CD14-positive monocyte (primary cell): ENCODE data around the gene NUP54. TPM values are rescaled to one million over a fixed set of nuclear protein-coding genes. Genes with fewer than 3 reads are reported as not detected.

Experiments used
- DNase-seq, 3 donors: peaks; one replicate each; pipeline ENCODE4 v3.0.0-alpha.2; 2011 to 2022
- H2AFZ ChIP-seq: 2 replicates; pipeline ENCODE4 v1.6.0; 2012; ENCODE audit warnings: mild to moderate bottlenecking, low read depth, low read length, inconsistent platforms; ENCODE audit not compliant: insufficient read depth, poor library complexity, severe bottlenecking
- H3K27ac ChIP-seq, 2 donors: 1 replicate in 1 of 2; 2 replicates in 1 of 2; pipeline ENCODE4 v1.5.1; 2012 to 2013; ENCODE audit warnings: low read length in 2 of 2, control low read depth in 1 of 2, inconsistent platforms in 1 of 2, low read depth in 1 of 2, mild to moderate bottlenecking in 1 of 2
- H3K27me3 ChIP-seq, 2 donors: one replicate each; pipeline versions ENCODE4 v1.6.0 to v1.6.1; 2011 to 2013; ENCODE audit warnings: low read length in 2 of 2; ENCODE audit not compliant: control insufficient read depth in 2 of 2, insufficient read depth in 2 of 2
- H3K36me3 ChIP-seq, 2 donors: replicated peaks in 1 of 2; 1 replicate in 1 of 2; 2 replicates in 1 of 2; pipeline versions ENCODE4 v1.5.1 to v1.6.1; 2012 to 2013; ENCODE audit warnings: low read length in 2 of 2, control low read depth in 1 of 2, inconsistent platforms in 1 of 2, mild to moderate bottlenecking in 1 of 2; ENCODE audit not compliant: insufficient read depth in 2 of 2, control insufficient read depth in 1 of 2
- H3K4me1 ChIP-seq, 2 donors: 1 replicate in 1 of 2; 2 replicates in 1 of 2; pipeline versions ENCODE4 v1.5.1 to v1.6.1; 2012 to 2013; ENCODE audit warnings: low read length in 2 of 2, control low read depth in 1 of 2, inconsistent platforms in 1 of 2, mild to moderate bottlenecking in 1 of 2, moderate library complexity in 1 of 2; ENCODE audit not compliant: insufficient read depth in 2 of 2, control insufficient read depth in 1 of 2
- H3K4me2 ChIP-seq: replicated peaks from 2 replicates; pipeline ENCODE3; 2012; ENCODE audit warnings: low read length, moderate library complexity, mild to moderate bottlenecking; ENCODE audit not compliant: poor library complexity, severe bottlenecking; ENCODE audit errors: extremely low read depth
- H3K4me3 ChIP-seq, 3 experiments: fragments of 200-600 bp in 1 of 3; sonication (generic) in 1 of 3; replicated peaks in 1 of 3; 1 replicate in 2 of 3; 2 replicates in 1 of 3; pipeline ENCODE4 v1.5.1; 2011 to 2013; ENCODE audit warnings: low read length in 3 of 3, mild to moderate bottlenecking in 3 of 3, control low read depth in 2 of 3, low read depth in 2 of 3, inconsistent platforms in 1 of 3, moderate library complexity in 1 of 3
- H3K79me2 ChIP-seq: 2 replicates; pipeline ENCODE4 v1.6.0; 2012; ENCODE audit warnings: mild to moderate bottlenecking, control low read depth, inconsistent platforms, low read length, moderate library complexity; ENCODE audit not compliant: insufficient read depth
- H3K9ac ChIP-seq: 2 replicates; pipeline ENCODE4 v1.6.0; 2017; ENCODE audit warnings: low read length, mild to moderate bottlenecking; ENCODE audit not compliant: insufficient read depth, poor library complexity, severe bottlenecking
- H3K9me3 ChIP-seq, 2 donors: replicated peaks in 1 of 2; 1 replicate in 1 of 2; 2 replicates in 1 of 2; pipeline versions ENCODE4 v1.5.1 to v1.6.1; 2012 to 2013; ENCODE audit warnings: low read length in 2 of 2, control low read depth in 1 of 2; ENCODE audit not compliant: control insufficient read depth in 1 of 2, insufficient read depth in 1 of 2
- H4K20me1 ChIP-seq: 2 replicates; pipeline ENCODE4 v1.6.0; 2012; ENCODE audit warnings: mild to moderate bottlenecking, low read length, control low read depth, moderate library complexity; ENCODE audit not compliant: insufficient read depth
- H3K27ac Mint-ChIP-seq, 7 donors: one replicate each; pipeline ENCODE4 v1.8.0; 2020; ENCODE audit warnings: mild to moderate bottlenecking in 7 of 7, mixed read lengths in 7 of 7, moderate library complexity in 6 of 7, inconsistent platforms in 2 of 7
- H3K27me3 Mint-ChIP-seq, 3 donors: one replicate each; pipeline ENCODE4 v1.8.0; 2021 to 2022; ENCODE audit warnings: low read depth in 3 of 3, mild to moderate bottlenecking in 3 of 3, mixed read lengths in 3 of 3, moderate library complexity in 3 of 3, inconsistent platforms in 1 of 3
- H3K36me3 Mint-ChIP-seq, 2 donors: one replicate each; pipeline ENCODE4 v1.8.0; 2020; ENCODE audit warnings: mixed read lengths in 2 of 2, inconsistent platforms in 1 of 2, mild to moderate bottlenecking in 1 of 2
- H3K4me1 Mint-ChIP-seq: one replicate; pipeline ENCODE4 v1.8.0; 2020; ENCODE audit warnings: mild to moderate bottlenecking, mixed read lengths
- H3K4me3 Mint-ChIP-seq, 2 donors: one replicate each; pipeline ENCODE4 v1.8.0; 2020; ENCODE audit warnings: mild to moderate bottlenecking in 2 of 2, mixed read lengths in 2 of 2, moderate library complexity in 1 of 2
- H3K9me3 Mint-ChIP-seq, 7 donors: one replicate each; pipeline ENCODE4 v1.8.0; 2020 to 2022; ENCODE audit warnings: mixed read lengths in 7 of 7, mild to moderate bottlenecking in 6 of 7, moderate library complexity in 6 of 7, inconsistent platforms in 2 of 7
- CTCF ChIP-seq: fragments of 200-600 bp; IDR thresholded peaks from one replicate; pipeline ENCODE4 v1.8.0; 2022; ENCODE audit warnings: antibody characterized with exemption, mild to moderate bottlenecking
- WGBS: methylation state at CpG from one replicate; pipeline ENCODE4 v1.1.5; 2013; ENCODE audit warnings: missing lambda C conversion rate; ENCODE audit not compliant: insufficient coverage; 5-methylcytosine and 5-hydroxymethylcytosine counted together
- intact Hi-C, 2 donors: fragments of 100-400 bp; cut with micrococcal nuclease; formaldehyde crosslinking; loops; one replicate each; pipeline versions ENCODE4 v1.15.0 to v1.15.1; 2023
- polyA plus RNA-seq, 3 donors: library from polyadenylated mRNA; depleted of rRNA in 1 of 3; unstranded in 2 of 3; stranded (reverse) in 1 of 3; fragments of 300-500 nt in 2 of 3; fragments of >200 nt in 1 of 3; fragmentation: Illumina TruSeq in 2 of 3; gene quantifications; 1 replicate in 2 of 3; 2 replicates in 1 of 3; pipeline ENCODE4 v1.2.3, GENCODE V29; 2012 to 2021

NUP54 gene
- polyA plus RNA-seq, 3 donors, result 15.0 to 25.0 (median 16.2) TPM

- intact Hi-C loops, result no loop called here
- H3K4me1 Mint-ChIP-seq, result peaks cover 26% of the 10 kb centered on the region
- Histone ChIP-seq H3K27ac (no peak overlapping the region), H3K4me3 (no peak overlapping the region), H4K20me1 (no peaks in the 10 kb centered on the region), H2AFZ (no peak overlapping the region), H3K79me2 (peaks cover 78% of the 10 kb centered on the region), H3K27me3 (no peaks in the 10 kb centered on the region), H3K36me3 (peaks cover 38 to 47% of the 10 kb centered on the region in 2 donors), H3K9ac (no peak overlapping the region), H3K9me3 (no peaks in the 10 kb centered on the region), H3K4me2 (no peak overlapping the region), H3K4me1 (peaks cover 9 to 23% of the 10 kb centered on the region in 2 donors)
- no peak overlapping the region for H3K27ac Mint-ChIP-seq
- no peak for DNase-seq
- H3K4me3 Mint-ChIP-seq, result no peak overlapping the region
- no peaks in the 10 kb centered on the region for H3K27me3 Mint-ChIP-seq
- H3K9me3 Mint-ChIP-seq, result no peaks in the 10 kb centered on the region
- peaks cover 33 to 41% of the 10 kb centered on the region in 2 donors for H3K36me3 Mint-ChIP-seq
- TF ChIP-seq CTCF, result no peak
Observed at GRCh38 chr4:76144546-76144945, 3.7 kb downstream of the NUP54 start.

DNA sequence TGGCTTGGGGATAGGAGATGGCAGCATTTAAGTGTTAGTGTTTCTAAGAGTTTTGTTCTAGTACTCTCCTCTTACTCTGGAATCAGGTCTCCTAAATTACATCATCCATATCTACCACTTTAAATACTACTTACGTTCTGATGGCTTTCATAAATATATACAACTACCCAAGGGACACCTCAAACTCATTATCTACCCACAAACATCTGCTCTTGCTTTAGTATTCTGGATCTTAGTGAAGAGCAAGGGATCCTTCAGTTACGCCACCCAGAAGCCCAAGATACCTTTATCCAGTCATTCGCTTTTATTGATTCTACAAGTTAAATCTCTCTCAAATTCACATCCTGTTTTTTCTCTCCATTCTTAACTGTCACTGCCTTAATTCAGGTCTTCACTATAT, 7.0 kb downstream of the NUP54 start:
- Histone ChIP-seq H3K27me3 (no peaks in the 10 kb centered on the region), H3K79me2 (peaks cover 62% of the 10 kb centered on the region), H3K9me3 (no peaks in the 10 kb centered on the region), H4K20me1 (no peaks in the 10 kb centered on the region), H3K4me2 (no peak overlapping the region), H3K36me3 (peaks cover 61 to 79% of the 10 kb centered on the region in 2 donors), H3K27ac (no peak overlapping the region), H2AFZ (no peak overlapping the region), H3K4me3 (no peak overlapping the region), H3K4me1 (peaks cover 0 to 2% of the 10 kb centered on the region in 2 donors), H3K9ac (no peak overlapping the region)
- WGBS, result 100% methylated on average over 2 of the region's 3 CpGs
- Mint-ChIP-seq H3K4me3 (no peak overlapping the region), H3K27me3 (no peaks in the 10 kb centered on the region), H3K4me1 (peaks cover 2% of the 10 kb centered on the region), H3K27ac (no peak overlapping the region), H3K9me3 (no peaks in the 10 kb centered on the region), H3K36me3 (peaks cover 53 to 64% of the 10 kb centered on the region in 2 donors)
- DNase-seq, result no peak
- no peak for TF ChIP-seq CTCF
- intact Hi-C loops, result no loop called here
